HG03097 (cell line): Measurements from ENCODE around the gene FHOD1.
A peak's percentile ranks its signal among the peaks of the same experiment; 100 is the strongest.

Source experiments
- ATAC-seq: cut with Tn5 transposase; IDR thresholded peaks from one replicate; pipeline ENCODE4 v1.9.1; 2021; ENCODE audit not compliant: unreplicated experiment, low FRiP score

Gene FHOD1

DNA sequence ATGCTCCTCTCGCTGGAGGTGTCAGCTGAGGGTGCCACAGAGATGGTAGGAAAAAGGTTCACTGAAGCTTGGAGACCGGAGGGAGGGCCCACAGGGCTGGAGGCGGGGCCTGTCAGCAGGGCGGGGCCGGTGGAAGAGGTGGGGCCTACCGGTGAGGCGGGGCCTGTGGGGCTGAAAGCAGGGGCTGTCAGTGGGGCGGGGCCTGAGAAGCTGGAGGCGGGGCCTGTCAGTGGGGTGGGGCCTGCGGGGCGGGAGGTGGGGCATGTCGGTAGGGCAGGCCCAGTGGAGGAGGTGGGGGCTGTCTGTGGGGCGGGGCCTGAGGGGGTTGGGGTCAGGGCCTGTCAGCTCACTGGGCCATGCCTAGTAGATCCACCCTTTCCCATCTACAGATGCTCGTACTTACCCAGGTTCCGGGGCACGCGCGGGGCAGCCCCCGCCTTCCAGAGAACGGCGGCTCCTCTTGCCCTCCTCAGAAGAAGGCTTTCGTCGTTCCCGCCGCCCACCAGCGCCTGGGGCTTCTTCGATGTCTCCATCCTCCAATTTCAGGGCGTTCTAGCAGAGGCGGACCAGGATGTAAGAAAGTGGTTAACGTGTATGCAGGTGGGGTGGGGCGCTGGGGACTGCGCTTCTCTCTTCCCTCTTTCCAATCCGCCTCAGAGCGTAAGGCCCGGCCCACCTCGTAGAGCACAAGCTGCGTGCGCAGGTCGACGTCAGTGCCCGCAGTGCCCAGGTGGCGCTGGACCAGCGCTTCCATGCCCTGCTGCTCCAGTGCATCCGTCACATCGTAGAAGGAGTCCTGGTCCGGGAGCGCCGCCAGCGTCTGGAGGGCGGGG lies 10.5 kb downstream of the FHOD1 start:
- ATAC-seq: no peak

GRCh38 chr16:67235816-67236562 lies 11.3 kb downstream of the FHOD1 start:
- no peak for ATAC-seq

DNA sequence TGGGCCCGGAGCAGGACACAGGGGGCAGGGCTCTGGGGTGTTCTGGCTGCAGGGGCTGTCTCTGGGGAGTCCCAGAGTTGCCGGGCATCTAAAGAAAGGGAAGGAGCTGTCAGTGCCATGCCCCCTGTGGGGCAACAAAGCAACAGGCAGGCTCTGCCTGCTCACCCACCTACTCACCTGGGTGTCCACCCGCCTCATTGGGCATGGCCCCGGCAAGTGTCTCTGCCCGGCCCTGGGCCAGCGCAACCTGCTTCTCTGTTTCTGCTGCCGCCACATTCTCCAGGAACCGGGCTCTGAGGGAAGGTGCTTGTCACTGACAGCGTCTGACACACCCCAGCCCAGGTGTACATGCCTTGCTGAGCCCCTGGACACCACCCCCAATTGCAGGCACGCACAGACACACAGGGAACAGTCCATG lies 13.1 kb downstream of the FHOD1 start:
- no peak for ATAC-seq

GRCh38 chr16:67233596-67233995 lies 13.7 kb downstream of the FHOD1 start:
- no peak for ATAC-seq

GRCh38 chr16:67230809-67231660 lies 16.2 kb downstream of the FHOD1 start:
- ATAC-seq: no peak

DNA sequence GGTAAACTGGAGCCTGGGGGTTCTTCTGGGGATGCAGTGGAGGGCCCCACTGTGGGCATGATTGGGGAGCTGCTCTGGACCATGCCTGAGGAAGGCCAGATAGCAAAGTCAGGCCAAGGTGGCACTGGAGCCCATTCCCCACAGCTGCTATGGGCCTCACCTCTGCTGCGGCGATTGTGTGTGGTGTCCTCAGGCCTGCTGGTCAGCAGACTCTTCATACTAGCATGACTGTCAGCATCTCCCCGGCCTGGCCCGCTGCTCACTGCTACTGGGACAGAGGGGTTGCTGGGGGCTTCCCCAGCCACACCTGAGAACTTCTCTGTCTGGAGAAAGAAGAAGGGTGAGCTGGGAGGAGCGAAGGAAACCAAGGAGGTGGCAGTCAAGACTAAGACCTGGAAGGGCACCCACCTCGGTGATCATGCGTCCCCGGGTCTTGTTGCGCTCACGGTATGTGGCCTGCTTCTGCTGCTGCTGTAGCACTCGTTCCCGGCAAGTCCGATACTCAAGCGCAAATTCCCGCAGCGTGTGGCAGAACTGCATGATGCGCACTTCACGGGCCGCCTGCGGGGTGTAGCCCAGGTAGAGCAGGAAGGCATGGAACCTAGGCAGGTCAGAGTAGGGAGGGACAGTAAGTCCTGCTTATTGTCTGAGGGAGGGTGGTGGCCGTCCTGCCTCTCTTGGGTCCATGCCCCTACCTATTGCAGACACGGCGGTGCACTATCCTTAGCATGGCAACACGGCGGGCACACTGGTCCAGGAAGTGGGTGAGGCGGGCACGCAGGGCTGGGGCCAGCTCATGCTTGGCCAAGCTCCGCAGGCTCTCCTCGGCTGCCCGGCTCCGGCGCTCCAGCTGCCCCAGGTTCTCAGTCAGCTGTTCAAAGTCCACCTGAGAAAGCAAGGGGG lies 17.1 kb downstream of the FHOD1 start:
- ATAC-seq: no peak

DNA sequence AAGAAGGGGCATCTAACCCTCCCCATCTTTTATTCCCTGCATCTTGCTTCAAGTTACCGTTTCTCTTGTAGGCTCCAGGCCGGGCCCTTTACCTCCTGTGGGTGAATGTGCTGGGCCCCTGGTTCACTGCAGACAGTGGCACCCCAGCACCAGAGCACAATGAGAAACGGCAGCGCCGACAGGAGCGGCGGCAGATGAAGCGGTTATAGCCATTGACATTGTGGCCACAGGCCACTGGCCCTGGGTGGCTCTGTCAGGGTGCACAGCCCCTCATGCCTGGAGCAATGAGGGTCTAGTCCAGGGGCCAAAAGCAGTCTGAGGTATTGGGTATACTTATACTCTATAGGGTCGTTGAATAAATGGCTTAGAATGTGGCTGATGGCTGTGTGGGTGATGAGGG lies 18.4 kb downstream of the FHOD1 start:
- no peak for ATAC-seq

DNA sequence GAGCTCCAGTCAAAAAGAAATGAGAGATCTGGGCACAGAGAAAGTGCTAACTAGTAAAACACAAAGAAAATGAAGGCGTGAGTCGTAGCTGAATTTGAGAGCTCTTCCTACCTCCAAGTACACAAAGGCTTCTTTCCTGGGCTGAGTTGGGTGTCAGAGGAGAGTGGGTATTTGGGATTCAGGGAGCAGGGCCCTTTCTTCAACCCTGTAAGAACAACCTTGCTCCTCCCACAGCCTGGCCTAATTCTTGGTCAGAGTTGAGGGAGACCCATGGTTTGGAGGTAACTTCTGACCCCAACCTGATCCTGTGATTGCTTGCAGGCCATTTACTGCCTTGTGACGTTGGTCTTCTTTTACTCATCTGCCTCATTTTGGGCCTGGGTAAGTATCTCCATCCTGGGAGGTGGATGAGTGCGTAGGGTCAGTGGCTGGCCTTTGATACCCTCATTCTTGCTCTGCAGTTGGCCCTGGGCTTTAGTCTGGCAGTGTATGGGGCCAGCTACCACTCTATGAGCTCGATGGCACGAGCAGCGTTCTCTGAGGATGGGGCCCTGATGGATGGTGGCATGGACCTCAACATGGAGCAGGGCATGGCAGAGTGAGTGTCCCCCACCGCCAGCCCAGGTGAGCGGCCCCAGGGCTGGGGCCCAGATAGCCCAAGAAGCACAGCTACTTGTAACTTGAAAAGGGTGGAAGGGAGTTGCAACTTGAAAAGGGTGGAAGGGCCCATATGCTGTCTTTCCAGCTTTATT lies 19.1 kb downstream of the FHOD1 start:
- no peak for ATAC-seq

GRCh38 chr16:67227567-67227921 lies 19.7 kb downstream of the FHOD1 start:
- no peak for ATAC-seq

DNA sequence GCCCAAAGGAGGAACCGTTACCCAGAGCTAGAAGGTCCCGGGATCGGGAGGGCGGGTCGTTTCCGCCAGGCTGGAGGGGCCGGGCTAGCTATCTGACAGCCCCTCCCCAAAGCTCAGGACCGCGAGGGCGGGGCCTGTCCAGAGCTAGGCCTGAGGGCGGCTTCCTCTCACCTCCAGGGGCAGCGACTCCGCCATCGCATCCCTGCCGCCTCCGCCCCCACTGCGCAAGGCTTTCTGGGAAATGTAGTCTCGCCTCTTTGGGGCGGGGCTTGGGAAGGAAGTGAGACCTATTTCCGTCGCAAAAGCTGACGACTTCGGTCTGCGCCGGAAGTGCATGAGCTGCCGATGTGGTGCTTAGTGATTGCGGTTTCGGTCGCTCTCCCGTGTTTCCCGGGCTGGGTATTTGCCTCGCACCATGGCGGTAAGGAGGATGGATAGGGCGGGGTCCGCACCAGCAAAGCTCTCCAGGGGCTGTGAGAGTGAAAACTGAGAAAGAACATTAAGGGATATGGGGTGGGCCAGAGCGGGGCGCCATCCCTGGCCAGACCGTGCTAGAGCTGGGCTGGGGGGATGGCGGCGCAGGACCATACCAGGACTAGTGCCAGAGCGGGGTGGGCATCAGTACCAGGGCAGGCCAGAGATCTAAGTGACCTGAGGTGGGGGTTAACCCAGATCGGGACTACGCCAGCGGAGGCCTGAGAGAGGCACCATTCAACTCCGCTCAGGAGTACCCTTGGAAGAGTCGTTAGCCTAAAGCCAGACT lies 20.3 kb downstream of the FHOD1 start, which contains the start of gene TMEM208:
Gene TMEM208 (plus strand): TSS at position 327 of the 763 bp plus-strand sequence. CDS start 89 bp downstream, at position 416.
- ATAC-seq: peak; percentile 89

DNA sequence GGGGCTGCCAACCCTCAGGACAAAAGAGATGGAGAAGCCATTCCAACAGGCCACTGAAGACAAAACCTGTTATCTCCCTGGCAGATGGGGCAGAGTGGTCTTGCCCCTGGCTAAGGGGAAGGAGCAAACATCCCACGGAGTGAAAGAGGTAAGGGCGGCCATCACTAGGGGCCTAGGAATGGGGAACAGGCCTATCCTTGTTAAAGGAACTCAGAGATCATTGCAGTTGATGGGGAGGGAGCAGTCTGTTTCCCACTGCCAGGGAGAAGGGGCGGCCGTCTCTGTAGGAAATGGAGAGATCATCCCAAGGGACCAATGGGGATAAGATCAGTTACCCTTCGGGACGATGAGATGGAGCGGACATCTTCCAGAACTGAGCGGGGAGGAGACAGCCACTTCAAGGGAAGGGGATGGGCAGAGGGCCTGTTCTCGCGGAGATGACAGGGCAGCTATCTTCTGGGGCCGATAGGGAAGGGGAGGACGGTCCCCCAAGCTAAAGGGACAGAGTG lies 20.9 kb downstream of the FHOD1 start:
- no peak for ATAC-seq

DNA sequence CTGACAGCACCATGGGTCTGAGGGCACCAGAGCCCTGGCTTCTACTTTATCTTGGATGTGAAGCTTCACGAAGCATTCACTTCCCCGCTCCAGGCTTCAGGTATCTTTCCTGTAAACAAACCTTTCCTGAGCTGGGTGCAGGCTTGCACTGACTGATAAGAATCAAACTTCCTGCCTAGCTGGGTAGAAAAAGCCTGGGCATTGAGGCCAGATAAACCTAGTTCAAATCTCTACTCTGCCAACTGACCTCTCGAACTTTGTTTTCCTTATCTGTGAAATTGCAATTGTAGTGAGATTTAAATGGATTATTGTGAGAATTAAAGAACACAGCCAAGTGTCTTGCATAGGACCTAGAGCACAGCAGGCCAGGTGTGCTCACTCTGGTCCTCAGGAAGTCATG lies 23.3 kb downstream of the FHOD1 start:
- no peak for ATAC-seq

DNA sequence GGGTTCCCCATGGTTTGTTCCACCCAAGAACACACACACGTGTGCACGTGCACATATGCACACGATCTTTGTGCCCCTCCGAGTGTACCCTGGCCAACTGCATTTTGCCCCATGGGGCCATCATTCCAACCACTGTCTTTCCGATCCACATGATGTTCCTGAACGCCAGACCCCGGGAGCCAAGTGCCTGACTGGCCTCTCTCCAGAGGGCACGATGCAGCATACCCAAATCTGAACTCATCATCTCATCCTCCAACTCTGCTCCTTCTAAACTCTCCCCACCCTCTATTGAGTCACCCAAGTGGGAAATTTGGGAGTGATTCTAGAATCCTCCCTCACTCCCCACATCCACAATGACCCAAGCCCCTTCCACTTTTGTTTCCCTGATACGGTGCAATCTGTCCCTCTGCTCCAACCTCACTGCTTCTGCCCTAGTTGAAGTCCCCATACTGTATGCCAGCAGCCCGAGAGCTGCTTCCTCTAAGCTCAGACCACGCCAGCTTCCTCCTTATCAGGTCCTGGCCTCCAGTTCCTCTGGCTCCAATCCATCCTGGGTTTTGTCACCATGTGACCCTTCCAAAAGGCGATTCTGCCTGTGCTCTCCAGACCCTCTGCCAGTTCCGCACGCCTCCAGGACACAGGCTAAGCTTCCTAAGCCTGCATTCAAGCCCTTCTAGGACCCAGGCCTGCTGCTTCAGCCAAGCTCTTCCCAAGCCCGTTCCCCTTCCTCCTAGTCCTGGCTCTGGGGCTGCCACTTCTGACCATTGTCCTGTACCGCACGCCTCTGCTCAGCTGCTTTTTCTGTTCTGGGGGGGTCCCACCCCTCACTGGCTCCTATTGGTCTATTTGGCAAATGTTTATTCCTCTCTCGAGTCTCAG lies 30.4 kb downstream of the FHOD1 start:
- no peak for ATAC-seq

DNA sequence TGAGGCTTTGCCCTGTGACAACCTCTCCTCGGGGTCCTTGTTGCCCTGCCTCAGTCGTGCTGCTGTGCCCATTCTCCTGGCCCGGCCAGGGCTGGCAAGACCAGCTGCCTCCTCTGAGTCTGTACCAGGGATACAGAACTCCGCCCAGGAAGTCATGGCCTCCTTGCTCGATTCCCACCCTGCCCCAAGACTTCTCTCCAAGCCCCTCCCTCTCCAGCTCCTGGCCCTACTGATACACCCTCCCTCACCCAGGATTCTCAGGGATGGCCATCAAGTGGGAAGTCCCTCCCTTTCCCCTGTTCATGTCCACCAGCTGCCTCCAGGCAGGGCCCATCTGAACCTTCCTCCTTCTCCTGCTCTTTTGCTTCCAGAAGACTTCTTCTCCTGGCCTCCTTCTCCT lies 31.6 kb downstream of the FHOD1 start:
- no peak for ATAC-seq

DNA sequence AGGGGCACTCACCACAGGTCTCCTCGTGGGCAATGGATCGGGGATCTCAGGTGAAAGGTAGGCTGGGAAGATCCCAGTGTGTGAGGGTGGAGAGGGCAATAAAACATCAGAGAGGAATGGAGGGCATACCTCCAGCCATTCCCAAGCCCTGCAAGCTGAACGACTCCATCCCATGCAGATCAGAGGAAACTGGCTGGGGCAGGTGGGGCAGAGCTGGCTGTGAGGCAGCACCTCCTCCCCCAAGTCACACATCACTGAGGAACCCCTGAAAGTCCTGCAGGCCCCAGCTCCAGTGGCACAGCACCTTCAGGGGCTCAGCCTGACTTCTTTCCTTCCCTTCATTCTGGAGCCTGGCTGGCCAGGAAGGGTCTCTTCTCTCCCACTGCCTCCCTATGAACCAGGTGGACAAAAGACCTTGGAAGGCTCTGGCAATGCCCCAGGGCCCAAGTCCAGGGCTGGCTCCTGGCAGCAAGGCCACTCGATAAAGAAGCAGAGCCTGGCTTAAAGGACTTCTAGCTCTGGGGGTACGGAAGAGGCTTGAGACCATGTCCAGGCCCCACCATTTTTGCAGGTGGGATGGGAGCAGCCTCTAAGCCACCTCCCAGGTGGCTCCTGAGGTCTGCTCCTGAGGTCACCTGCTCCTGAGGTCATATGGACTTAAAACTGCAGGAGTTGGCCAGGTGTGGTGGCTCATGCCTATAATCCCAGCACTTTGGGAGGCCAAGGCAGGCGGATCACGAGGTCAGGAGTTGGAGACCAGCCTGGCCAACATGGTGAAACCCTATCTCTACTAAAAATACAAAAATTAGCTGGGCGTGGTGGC lies 33.9 kb downstream of the FHOD1 start:
- no peak for ATAC-seq

DNA sequence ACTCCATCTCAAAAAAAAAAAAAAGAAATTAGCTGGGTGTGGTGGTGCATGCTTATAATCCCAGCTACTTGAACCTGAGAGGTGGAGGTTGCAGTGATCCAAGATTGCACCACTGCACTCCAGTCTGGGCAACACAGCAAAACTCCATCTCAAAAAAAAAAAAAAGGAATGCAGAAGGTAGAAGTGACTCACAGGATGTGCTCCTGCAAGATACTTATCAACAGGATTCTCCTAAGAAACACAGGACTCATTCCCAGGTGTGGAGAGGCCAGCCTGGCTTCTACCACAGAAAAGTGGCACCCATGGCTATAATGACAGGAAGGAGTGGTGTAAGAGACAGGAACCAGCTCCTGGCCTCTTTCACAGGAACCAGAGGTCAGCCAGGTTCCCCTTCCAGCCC lies 34.5 kb downstream of the FHOD1 start:
- no peak for ATAC-seq

DNA sequence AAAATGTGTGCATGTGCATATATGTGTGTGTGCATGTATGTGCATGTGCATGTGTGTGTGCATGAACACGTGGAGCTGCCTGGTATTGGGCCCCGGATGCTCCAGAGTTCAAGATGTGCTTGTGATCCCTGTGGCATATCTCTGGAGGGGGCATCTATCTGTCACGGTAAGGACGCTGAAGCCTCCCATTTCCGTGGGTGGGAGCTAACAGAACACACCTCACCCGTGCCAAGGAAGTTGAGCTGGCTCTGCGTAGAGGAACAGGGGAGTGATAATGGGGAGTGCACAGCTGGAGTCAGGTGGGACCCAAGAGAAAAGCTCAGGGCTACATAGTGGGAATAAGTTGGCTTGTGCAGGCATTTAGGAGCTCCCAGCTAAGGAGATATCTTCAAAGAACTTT lies 35.6 kb downstream of the FHOD1 start:
- ATAC-seq: no peak
